CD4-positive, alpha-beta T cell (primary cell): ENCODE data around the gene ARHGEF17. TPM values are rescaled to one million over a fixed set of nuclear protein-coding genes. Genes with fewer than 3 reads are reported as not detected.

Source experiments
- ATAC-seq: fragments of 200-7000 bp; cut with Tn5 transposase; one replicate; pipeline ENCODE4 v1.10.0; 2022; ENCODE audit warnings: mild to moderate bottlenecking; ENCODE audit not compliant: poor library complexity
- CTCF ChIA-PET: fragments of 350-600 bp; sonication (Branson Sonifier 250); formaldehyde crosslinking; loops from one replicate; lab custom pipeline; 2021; ENCODE audit warnings: antibody characterized with exemption, inconsistent platforms; lab: Charles Lee
- POLR2A ChIA-PET: fragments of 350-600 bp; sonication (Branson Sonifier 250); formaldehyde crosslinking; loops from one replicate; lab custom pipeline; 2021; ENCODE audit warnings: antibody characterized with exemption, inconsistent platforms; lab: Charles Lee
- DNase-seq, 14 experiments: peaks; one replicate each; pipeline ENCODE4 v3.0.0-alpha.2; 2013 to 2020; ENCODE audit warnings: mixed read lengths in 2 of 14
- H3K27ac ChIP-seq, 2 donors: one replicate each; pipeline versions ENCODE4 v1.5.1 to v1.7.0; 2013; ENCODE audit warnings: low read length in 2 of 2, low read depth in 1 of 2, mild to moderate bottlenecking in 1 of 2
- H3K27me3 ChIP-seq, 2 experiments: 1 replicate in 1 of 2; 2 replicates in 1 of 2; pipeline versions ENCODE4 v1.6.1 to v1.7.0; 2013; ENCODE audit warnings: low read length in 2 of 2, control low read depth in 1 of 2, mild to moderate bottlenecking in 1 of 2, moderate library complexity in 1 of 2; ENCODE audit not compliant: insufficient read depth in 2 of 2, control insufficient read depth in 1 of 2
- H3K36me3 ChIP-seq: one replicate; pipeline ENCODE4 v1.6.1; 2013; ENCODE audit warnings: low read length, control low read depth; ENCODE audit not compliant: insufficient read depth
- H3K4me1 ChIP-seq: one replicate; pipeline ENCODE4 v1.6.1; 2013; ENCODE audit warnings: low read length, control low read depth; ENCODE audit not compliant: insufficient read depth
- H3K4me3 ChIP-seq: one replicate; pipeline ENCODE4 v1.5.1; 2013; ENCODE audit warnings: mild to moderate bottlenecking, low read length, moderate library complexity
- H3K9me3 ChIP-seq, 2 experiments: 1 replicate in 1 of 2; 2 replicates in 1 of 2; pipeline versions ENCODE4 v1.6.1 to v1.7.0; 2013; ENCODE audit warnings: low read length in 2 of 2, mild to moderate bottlenecking in 2 of 2, control low read depth in 1 of 2, moderate library complexity in 1 of 2; ENCODE audit not compliant: control insufficient read depth in 1 of 2, insufficient read depth in 1 of 2
- H3K27ac Mint-ChIP-seq: one replicate; pipeline ENCODE4 v1.8.0; 2020; ENCODE audit warnings: mixed read lengths
- H3K27me3 Mint-ChIP-seq: one replicate; pipeline ENCODE4 v1.8.0; 2021; ENCODE audit warnings: mixed read lengths
- H3K36me3 Mint-ChIP-seq: one replicate; pipeline ENCODE4 v1.8.0; 2021; ENCODE audit warnings: low read depth, mixed read lengths
- H3K4me1 Mint-ChIP-seq: one replicate; pipeline ENCODE4 v1.8.0; 2021; ENCODE audit warnings: low read depth, mixed read lengths
- H3K4me3 Mint-ChIP-seq: one replicate; pipeline ENCODE4 v1.8.0; 2020; ENCODE audit warnings: mild to moderate bottlenecking, mixed read lengths
- H3K9me3 Mint-ChIP-seq: one replicate; pipeline ENCODE4 v1.8.0; 2020; ENCODE audit warnings: mixed read lengths
- CTCF ChIP-seq: fragments of 200-600 bp; IDR thresholded peaks from one replicate; pipeline ENCODE4 v1.8.0; 2022; ENCODE audit warnings: antibody characterized with exemption, mild to moderate bottlenecking
- intact Hi-C, 2 experiments: fragments of 100-400 bp; cut with DNase I in 1 of 2; cut with micrococcal nuclease in 1 of 2; formaldehyde crosslinking; loops; one replicate each; pipeline versions ENCODE4 v1.15.1 to v1.9.0; 2023 to 2025; cut with DNase I, micrococcal nuclease
- total RNA-seq, 174 experiments: library from RNA in 2 of 174; stranded (reverse) in 2 of 174; gene quantifications; one replicate each; pipeline ENCODE4 v1.2.3 and lab custom pipeline; 2021 to 2026

ARHGEF17 gene
- total RNA-seq, 2 experiments from 2014 or later: not detected

GRCh38 chr11:73296501-73297230 lies 11.4 kb upstream of the ARHGEF17 start:
- intact Hi-C loops: loop anchor here in 1 of 2 experiments (5.0 kb wide), 1 partner anchor 41 kb away; no protein-coding TSS in a partner anchor
- no peak for DNase-seq
- no peak for ATAC-seq
- no peaks in the 10 kb centered on the region for H3K9me3 Mint-ChIP-seq
- ChIA-PET POLR2A (no interaction called here), CTCF (no interaction called here)
- no peaks in the 10 kb centered on the region for H3K36me3 ChIP-seq
- no peak overlapping the region for H3K4me3 ChIP-seq
- no peaks in the 10 kb centered on the region for H3K4me1 Mint-ChIP-seq
- H3K27ac Mint-ChIP-seq: no peak overlapping the region
- H3K4me1 ChIP-seq: peaks cover 3% of the 10 kb centered on the region
- H3K36me3 Mint-ChIP-seq: no peaks in the 10 kb centered on the region
- H3K27ac ChIP-seq: no peak overlapping the region
- no peaks in the 10 kb centered on the region for H3K27me3 ChIP-seq
- TF ChIP-seq CTCF: no peak
- H3K9me3 ChIP-seq: no peaks in the 10 kb centered on the region
- H3K27me3 Mint-ChIP-seq: peaks cover 7% of the 10 kb centered on the region
- no peak overlapping the region for H3K4me3 Mint-ChIP-seq

- DNase-seq (no peak), ATAC-seq (no peak)
- no peak overlapping the region for H3K27ac ChIP-seq
- CTCF ChIA-PET: no interaction called here
- no peak overlapping the region for H3K27ac Mint-ChIP-seq
- no peak overlapping the region for H3K4me3 ChIP-seq
- no peaks in the 10 kb centered on the region for H3K4me1 Mint-ChIP-seq
- no peak overlapping the region for H3K4me3 Mint-ChIP-seq
- H3K9me3 ChIP-seq: no peaks in the 10 kb centered on the region
- H3K36me3 Mint-ChIP-seq: no peaks in the 10 kb centered on the region
- no peak for TF ChIP-seq CTCF
- no peaks in the 10 kb centered on the region for H3K36me3 ChIP-seq
- POLR2A ChIA-PET: no interaction called here
- peaks cover 2 to 4% of the 10 kb centered on the region in 2 experiments for H3K27me3 ChIP-seq
- H3K4me1 ChIP-seq: peaks cover 3% of the 10 kb centered on the region
- peaks cover 12% of the 10 kb centered on the region for H3K27me3 Mint-ChIP-seq
- intact Hi-C loops: loop anchor here in 1 of 2 experiments (5.0 kb wide), 1 partner anchor 40 kb away; no protein-coding TSS in a partner anchor
- H3K9me3 Mint-ChIP-seq: no peaks in the 10 kb centered on the region
Measured at GRCh38 chr11:73297231-73297590, 10.9 kb upstream of the ARHGEF17 start.

GRCh38 chr11:73297702-73298101 lies 10.4 kb upstream of the ARHGEF17 start:
- ATAC-seq (no peak), DNase-seq (no peak)
- Mint-ChIP-seq H3K4me1 (no peaks in the 10 kb centered on the region), H3K4me3 (no peak overlapping the region), H3K9me3 (no peaks in the 10 kb centered on the region), H3K27ac (no peak overlapping the region), H3K36me3 (no peaks in the 10 kb centered on the region), H3K27me3 (peaks cover 17% of the 10 kb centered on the region)
- POLR2A ChIA-PET: no interaction called here
- H3K27me3 ChIP-seq: peaks cover 4 to 5% of the 10 kb centered on the region in 2 experiments
- no peak overlapping the region for H3K27ac ChIP-seq
- CTCF ChIA-PET: interaction anchor here (1.0 kb wide), 1 partner anchor 38 kb away, joined by 5 read pairs; no protein-coding TSS in a partner anchor
- H3K36me3 ChIP-seq: no peaks in the 10 kb centered on the region
- peaks cover 3% of the 10 kb centered on the region for H3K4me1 ChIP-seq
- no peaks in the 10 kb centered on the region for H3K9me3 ChIP-seq
- intact Hi-C loops: loop anchor here in 1 of 2 experiments (5.0 kb wide), 1 partner anchor 40 kb away; no protein-coding TSS in a partner anchor
- no peak overlapping the region for H3K4me3 ChIP-seq
- no peak for TF ChIP-seq CTCF
